ENCODE measurements around the gene COL23A1.
"Not testable (repeated sequence)": the region's sequence is repeated elsewhere in the genome, so short reads cannot be mapped to it uniquely, and the experiment has no call there.

Gene COL23A1

GRCh38 chr5:178261666-178262600 lies 328.3 kb downstream of the COL23A1 start:
- in situ Hi-C loops (cut with HindIII; ENCODE audit: low sequenced_read_pairs): no loop called here

DNA sequence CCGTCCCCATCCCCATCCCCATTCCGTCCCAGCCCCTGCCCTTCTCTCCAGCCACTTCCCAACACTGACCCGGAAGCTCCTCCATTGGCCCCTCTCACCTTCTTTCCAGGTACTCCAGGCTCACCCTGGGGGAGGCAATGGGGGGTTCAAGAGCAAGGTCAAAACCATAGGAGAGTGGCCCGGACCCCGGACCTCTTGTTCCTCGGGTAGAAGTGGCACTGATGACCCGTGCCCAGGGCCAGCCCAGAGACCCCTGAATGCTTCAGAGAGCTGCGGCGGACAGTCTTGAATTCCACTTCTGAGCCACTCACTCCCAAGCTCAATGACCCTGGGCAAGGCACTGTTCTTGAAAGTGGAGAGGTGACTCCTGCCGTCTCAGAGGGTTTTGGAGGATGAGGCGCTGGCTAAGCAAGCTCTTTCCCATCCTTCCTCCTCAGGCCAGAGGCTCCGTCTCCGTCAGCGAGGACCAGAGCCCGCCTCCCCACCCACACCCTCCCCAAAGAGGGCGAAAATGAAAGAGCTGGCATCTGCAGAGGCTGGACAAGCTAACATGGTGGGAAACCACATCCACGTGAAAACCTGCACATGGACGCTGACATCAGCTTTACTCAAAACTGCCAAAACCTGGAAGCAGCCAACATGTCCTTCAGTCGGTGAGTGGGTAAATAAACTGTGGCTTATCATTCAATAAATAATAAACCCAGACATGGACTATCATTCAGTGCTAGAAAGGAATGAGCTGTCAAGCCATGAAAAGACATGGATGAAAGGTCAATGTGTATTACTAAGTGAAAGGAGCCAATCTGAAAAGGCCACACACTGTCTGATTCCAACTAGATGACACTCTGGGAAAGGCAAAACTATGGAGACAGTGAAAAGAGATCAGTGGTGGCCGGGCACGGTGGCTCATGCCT lies 330.3 kb downstream of the COL23A1 start:
- in situ Hi-C loops (cut with HindIII; ENCODE audit: low sequenced_read_pairs): no loop called here

- in situ Hi-C loops (cut with HindIII; ENCODE audit: low sequenced_read_pairs): no loop called here
These were observed 332.5 kb downstream of the COL23A1 start for GRCh38 chr5:178257650-178258049.

DNA sequence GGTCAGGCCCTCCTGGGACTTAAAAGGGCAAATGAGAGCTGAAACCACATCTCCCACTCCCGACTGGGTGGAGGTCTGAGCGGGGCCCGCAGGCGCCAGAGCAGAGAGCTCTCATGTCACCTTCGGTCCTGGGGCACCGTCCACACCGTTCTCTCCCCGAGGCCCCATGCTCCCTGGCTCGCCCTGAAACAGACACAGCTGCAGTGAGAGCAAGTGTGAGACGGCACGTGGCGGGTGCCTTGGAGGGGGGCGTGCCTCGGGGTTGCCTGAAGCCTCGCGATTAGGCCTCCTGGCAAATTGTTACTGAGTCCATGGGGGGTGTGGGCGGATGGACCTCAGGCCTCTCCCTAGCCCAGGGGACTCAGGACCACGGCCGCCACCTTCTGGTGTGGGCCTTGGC lies 333.4 kb downstream of the COL23A1 start:
- in situ Hi-C loops (cut with HindIII; ENCODE audit: low sequenced_read_pairs): no loop called here

DNA sequence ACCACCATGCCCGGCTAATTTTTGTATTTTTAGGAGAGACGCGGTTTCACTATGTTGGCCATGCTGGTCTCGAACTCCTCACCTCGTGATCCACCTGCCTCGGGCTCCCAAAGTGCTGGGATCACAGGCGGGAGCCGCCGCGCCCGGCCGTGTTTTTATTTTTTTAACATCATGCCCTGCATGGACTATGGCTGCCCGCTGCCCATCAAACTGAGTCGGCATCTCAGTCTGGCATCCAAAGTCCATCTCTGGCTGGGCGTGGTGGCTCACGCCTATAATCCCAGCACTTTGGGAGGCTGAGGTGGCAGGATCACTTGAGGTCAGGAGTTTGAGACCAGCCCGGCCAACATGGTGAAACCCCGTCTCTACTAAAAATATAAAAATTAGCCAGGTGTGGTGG lies 336.6 kb downstream of the COL23A1 start:
- in situ Hi-C loops (cut with HindIII; ENCODE audit: low sequenced_read_pairs): not testable (repeated sequence)

- in situ Hi-C loops (cut with HindIII; ENCODE audit: low sequenced_read_pairs): no loop called here
These were observed 337.9 kb downstream of the COL23A1 start for GRCh38 chr5:178252258-178252657.

DNA sequence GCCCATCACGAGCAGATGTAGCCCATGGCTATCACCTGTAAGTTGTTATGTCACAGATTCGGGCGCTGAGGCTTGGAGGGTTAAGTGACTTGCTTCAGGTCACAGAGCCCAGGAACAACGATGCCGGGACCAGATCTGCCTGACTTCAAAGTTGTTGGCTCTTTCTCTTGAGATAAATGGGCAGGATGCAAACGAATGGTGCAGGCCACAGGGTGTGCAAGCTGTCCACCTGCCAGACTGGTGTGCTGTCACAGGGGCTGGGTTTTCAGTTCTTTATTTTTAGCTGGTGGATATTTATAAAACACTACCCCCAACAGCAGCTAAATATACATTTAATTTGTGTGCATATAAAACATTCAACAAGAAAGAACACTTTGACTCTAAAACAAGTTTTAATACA lies 339.9 kb downstream of the COL23A1 start:
- in situ Hi-C loops (cut with HindIII; ENCODE audit: low sequenced_read_pairs): no loop called here

DNA sequence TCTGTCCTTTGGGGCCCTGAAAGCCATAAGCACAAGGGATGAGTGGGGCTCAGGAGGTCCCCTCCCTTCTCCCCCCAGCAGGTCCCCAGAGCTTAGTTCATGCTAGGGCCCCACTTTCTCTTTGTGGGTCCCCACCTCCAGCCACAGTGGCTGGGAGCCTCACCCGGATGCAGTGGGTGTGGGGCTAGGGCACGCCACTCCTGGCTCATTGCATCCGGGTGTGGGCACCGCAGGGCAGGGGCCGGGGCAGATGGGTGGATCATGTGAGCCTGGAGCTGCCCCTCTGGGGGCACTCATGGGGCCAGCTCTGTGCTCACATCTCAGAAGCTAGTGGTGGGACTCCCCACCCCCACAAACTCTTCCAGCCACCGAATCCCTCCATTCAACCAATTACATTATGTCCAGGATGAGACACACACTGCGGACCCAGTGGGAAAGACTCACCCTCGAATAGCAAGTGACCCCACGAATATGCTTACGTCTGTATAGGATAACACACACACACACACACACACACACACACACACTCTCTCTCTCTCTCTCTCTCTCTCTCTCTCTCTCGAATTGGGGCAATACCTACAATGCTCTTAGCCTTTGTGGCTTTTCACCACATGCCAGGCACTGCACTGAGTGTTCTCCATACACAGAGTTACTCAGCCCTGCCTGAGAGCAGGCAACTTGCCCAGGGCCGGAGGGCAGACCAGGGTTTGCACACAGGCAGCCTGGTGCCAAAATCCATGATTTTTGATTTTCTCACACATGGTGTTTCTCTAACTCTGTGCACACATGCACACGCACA lies 340.8 kb downstream of the COL23A1 start:
- in situ Hi-C loops (cut with HindIII; ENCODE audit: low sequenced_read_pairs): no loop called here

- in situ Hi-C loops (cut with HindIII; ENCODE audit: low sequenced_read_pairs): no loop called here
These were observed 341.4 kb downstream of the COL23A1 start for GRCh38 chr5:178248750-178249149.

- in situ Hi-C loops (cut with HindIII; ENCODE audit: low sequenced_read_pairs): no loop called here
These were observed 342.4 kb downstream of the COL23A1 start for GRCh38 chr5:178247481-178248456.

DNA sequence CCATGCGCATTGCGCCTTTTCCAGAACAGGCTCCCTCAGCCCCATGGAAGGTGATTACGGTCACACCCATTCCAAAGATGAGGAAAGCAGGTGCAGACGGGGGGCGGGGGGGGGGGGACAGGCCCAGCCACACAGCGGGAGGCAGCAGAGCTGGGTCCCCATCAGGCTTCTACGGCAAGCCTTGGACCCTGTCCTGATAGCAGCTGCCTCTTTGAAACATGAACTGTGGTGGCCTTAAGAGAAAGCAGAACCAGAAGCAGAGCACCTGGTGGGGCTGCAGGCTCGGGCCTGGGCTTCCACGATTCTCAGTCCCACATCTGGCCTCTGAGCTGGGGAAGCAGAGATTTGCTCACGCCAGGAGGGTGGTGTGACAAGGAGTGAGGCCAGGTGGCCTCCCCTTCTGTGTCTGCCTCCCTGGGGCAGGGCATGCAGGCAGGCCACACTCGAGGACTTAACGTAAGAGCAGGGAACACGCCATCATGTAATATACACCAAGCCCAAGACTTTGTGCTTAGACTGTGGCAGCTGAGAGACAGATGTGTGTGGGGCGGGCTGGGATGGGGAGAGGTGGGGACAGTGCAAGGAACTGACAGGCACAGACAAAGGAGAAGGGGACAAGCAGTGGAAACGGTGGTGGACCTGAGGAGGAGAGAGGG lies 343.4 kb downstream of the COL23A1 start:
- in situ Hi-C loops (cut with HindIII; ENCODE audit: low sequenced_read_pairs): no loop called here

DNA sequence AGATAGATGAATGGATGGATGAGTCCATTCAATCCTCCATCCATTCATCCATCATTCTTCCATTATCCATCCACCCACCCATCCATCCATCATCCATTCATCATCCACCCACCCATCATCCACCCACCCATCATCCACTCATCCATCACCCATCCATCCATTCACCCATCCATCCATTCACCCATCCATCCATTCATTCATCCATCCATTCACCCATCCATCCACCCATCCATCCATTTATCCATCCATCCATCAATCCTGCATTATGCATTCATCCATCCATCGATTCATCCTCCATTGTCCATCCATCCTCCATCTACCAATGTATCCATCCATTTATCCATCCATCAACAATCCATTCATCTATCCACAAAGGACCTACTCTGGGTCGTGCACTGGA lies 344.8 kb downstream of the COL23A1 start:
- in situ Hi-C loops (cut with HindIII; ENCODE audit: low sequenced_read_pairs): no loop called here

DNA sequence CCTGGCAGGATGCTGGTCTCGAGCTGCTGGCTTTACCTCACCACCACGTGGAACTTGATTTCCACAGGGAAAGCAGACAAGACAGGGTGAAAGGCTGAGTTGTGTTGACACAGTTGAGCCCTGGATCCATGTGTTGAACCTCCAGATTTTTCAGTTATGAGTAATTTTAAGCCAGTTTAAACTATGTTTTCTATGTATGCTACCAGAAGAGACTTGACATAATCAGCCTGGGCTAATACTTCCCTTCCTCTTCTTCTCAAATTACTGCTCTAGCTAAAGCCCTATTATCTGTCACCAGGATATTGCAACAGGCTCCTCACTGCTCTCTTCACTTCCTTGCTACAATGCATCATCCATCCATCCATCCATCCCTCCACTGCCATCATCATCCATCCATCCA lies 345.6 kb downstream of the COL23A1 start:
- in situ Hi-C loops (cut with HindIII; ENCODE audit: low sequenced_read_pairs): no loop called here

DNA sequence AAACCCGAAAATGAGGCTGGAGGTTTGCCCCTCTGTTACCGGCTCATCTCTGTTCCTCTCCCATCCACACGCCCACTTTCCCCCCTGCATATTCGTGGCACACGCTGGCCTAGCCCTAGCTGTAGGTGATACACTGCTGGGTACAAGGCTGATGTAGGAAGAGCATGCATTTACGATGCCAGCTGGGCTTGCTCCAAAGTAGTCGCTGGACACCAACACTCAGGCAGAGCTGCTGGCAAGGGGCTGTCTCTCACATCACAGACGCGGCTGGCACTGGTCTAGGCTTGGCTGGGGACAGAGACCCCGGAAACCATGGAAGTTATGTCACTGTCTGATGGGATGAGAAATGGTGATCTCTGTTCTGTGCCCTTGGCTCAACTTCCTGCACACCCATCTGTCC lies 347.8 kb downstream of the COL23A1 start:
- in situ Hi-C loops (cut with HindIII; ENCODE audit: low sequenced_read_pairs): no loop called here

- in situ Hi-C loops (cut with HindIII; ENCODE audit: low sequenced_read_pairs): no loop called here
These were observed 348.4 kb downstream of the COL23A1 start for GRCh38 chr5:178241688-178242231.

DNA sequence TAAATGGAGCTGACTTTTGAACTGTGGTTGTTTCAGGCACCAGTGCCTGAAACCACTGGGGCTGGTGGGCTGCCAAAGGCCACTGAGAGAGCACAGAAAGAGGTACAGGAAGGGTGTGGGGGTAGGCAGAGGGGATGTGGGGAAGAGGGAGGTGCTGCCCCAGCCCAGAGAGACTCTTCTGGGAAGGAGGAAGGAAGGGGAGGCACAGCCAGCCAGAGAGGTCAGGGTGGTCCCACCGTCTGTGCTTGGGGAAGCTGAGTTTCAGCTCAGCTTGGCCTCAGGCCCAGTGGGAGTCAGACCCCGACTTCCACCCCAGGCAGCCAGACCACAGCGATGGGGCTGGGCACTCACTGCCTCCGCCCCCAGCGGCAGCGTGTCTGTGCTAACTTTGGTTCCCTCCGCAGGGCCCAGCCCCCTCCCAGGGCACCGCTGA lies 348.9 kb downstream of the COL23A1 start:
- in situ Hi-C loops (cut with HindIII; ENCODE audit: low sequenced_read_pairs): no loop called here

DNA sequence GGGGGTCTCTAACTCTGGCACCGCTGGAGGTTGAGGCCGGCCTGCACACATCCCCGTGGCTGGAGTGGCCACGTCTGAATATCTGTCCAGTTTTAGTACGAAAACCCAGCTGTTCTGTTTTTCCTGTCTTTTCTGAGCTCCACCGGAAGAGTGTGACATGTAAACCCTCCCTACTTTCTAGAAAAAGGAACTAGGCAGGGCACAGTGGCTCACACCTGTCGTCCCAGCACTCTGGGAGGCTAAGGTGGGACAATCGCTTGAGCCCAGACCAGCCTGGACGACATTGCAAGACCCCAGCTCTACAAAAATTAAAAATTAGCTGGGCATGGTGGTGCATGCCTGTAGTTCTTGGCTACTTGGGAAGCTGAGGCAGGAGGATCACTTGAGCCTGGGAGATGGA lies 349.4 kb downstream of the COL23A1 start:
- in situ Hi-C loops (cut with HindIII; ENCODE audit: low sequenced_read_pairs): no loop called here

DNA sequence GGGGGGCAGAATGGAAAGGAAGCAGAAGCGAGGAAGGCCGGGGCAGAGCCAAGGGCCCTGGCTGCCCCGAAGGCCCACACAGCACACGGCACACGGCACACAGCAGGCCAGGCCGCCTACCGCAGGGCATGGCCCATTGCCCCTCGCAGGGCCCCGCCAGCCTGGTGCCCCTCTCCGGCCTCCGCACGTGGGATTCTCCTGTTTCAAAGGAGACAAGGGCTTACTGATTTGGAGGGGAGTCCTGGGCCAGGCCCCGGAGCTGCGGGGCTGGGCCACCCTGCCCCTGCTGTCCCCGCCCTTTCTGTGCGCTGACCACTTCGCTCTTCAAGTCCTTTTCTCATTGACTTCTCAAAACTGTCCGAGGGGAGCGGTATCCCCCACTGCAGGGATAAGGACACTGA lies 349.9 kb downstream of the COL23A1 start:
- in situ Hi-C loops (cut with HindIII; ENCODE audit: low sequenced_read_pairs): no loop called here

Measured in DLD1 (cell line).